ENCODE results near the gene ULBP1. TPM values are rescaled to one million over a fixed set of nuclear protein-coding genes. Genes with fewer than 3 reads are reported as not detected.
"Not testable (repeated sequence)": the region's sequence is repeated elsewhere in the genome, so short reads cannot be mapped to it uniquely, and the experiment has no call there.

Gene ULBP1
- total and polyA plus RNA-seq, 11 donors: 0.10 to 0.52 (median 0.25) TPM

DNA sequence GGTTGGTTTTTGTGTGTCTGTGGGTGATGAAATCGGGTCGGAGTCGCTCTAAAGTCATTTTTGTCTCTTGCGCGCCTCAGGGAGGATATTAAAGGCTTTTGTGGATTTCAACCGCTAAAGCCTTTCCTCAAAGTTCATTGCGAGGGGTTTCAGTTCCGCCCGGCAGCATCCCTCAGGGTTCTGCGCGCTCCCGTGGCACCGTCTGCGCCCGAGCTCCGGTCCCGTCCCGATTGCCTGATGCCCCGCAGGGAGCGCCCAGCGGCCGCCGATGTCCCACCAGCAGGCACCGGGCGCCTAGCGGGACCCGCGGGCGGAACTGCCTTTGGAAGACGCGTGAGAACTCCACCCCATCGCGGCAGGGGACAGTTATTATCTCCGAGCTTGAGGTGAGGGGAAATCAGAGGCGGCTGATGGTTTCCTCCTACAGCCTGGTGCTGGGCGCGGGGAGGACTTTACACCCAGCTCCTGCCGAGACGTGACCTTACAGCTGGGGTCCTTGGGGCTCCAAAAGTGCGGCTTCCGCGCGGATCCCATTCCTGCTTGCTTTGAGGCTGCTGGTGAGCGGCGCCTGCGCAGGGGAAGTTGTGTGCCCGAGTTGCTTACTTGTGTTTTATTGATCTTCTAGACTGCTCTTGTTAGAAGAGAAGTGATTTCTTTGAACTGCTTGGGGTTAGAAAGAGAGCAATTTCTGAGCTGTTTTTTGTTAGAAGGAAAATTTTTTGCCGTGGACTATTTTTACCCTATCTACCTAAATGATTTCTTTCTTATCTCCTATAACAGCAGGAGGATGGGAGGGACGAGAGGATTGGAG lies 27.1 kb downstream of the ULBP1 start:
- Histone ChIP-seq H3K9me3 (peaks cover 0 to 15% (median 5%) of the 10 kb centered on the region in 12 donors), H3K36me3 (no peaks in the 10 kb centered on the region), H3K4me1 (peaks cover 3 to 18% (median 12%) of the 10 kb centered on the region in 12 donors), H3K27me3 (peaks cover 45 to 100% (median 97%) of the 10 kb centered on the region in 9 donors), H3K4me3 (peak overlapping the region in 9 of 12 donors; percentile 1 to 43 (median 22)), H3K27ac (no peak overlapping the region)
- intact Hi-C loops (cut with DNase I): no loop called here
- TF ChIP-seq, protein P1, sequence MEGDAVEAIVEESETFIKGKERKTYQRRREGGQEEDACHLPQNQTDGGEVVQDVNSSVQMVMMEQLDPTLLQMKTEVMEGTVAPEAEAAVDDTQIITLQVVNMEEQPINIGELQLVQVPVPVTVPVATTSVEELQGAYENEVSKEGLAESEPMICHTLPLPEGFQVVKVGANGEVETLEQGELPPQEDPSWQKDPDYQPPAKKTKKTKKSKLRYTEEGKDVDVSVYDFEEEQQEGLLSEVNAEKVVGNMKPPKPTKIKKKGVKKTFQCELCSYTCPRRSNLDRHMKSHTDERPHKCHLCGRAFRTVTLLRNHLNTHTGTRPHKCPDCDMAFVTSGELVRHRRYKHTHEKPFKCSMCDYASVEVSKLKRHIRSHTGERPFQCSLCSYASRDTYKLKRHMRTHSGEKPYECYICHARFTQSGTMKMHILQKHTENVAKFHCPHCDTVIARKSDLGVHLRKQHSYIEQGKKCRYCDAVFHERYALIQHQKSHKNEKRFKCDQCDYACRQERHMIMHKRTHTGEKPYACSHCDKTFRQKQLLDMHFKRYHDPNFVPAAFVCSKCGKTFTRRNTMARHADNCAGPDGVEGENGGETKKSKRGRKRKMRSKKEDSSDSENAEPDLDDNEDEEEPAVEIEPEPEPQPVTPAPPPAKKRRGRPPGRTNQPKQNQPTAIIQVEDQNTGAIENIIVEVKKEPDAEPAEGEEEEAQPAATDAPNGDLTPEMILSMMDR (IDR thresholded peaks at IDR 0.05): no peak
- no peak for TF ChIP-seq POLR2A (IDR thresholded peaks at IDR 0.05)
- ATAC-seq: no peak
- no peak for DNase-seq
- 1 to 2% (median 1%) methylated on average over 23 to 49 of the region's 49 CpGs for WGBS, 4 donors

DNA sequence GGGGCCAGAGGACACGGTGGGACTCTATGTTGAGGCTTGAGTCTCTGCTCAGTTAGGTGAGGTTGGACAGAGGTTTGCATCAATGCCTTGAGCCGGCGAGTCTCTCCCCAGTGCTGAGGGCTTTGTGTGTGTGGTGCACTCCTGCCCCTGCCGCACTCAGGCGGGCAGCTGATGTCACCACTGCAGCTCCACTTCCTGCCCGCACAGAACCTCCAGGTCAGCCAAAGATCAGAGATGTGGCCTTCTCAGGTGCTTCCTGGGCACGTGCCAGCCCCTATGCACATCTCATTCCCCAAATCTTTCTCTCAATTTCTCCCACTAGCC lies 27.7 kb downstream of the ULBP1 start:
- ATAC-seq; H3K27ac ChIP-seq; H3K4me3 ChIP-seq; intact Hi-C loops (cut with DNase I); DNase-seq; H3K36me3 ChIP-seq: not testable (repeated sequence)
- WGBS, 4 donors: 1 to 5% (median 2%) methylated on average over 6 to 7 of the region's 7 CpGs
- Histone ChIP-seq H3K9me3 (peaks cover 0 to 15% (median 5%) of the 10 kb centered on the region in 12 donors), H3K4me1 (peaks cover 3 to 18% (median 12%) of the 10 kb centered on the region in 12 donors), H3K27me3 (peaks cover 45 to 100% (median 96%) of the 10 kb centered on the region in 9 donors)

DNA sequence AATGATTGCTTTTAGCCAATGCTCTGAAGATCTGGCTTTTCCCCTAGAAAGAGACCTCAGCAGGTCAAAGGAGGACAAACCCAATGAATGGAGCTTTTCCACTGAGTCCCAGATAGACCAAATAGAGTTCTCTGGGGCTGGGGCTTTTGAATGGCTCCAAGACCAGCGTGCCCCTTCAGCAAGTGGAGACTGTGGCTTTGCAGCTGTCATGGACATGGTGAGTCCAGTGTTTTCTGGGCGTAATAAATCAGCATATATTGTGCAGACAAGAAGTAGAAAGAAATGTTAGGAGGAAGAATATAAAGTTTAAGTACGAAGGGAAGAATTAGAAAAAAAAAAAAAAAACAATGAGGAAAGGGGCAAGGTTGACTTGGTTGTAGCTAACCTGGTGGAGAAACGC lies 28.1 kb downstream of the ULBP1 start:
- TF ChIP-seq POLR2A (IDR thresholded peaks at IDR 0.05): no peak
- TF ChIP-seq, protein P1 (IDR thresholded peaks at IDR 0.05): no peak
- DNase-seq (no peak), ATAC-seq (no peak)
- Histone ChIP-seq H3K27ac (no peak overlapping the region), H3K4me1 (peaks cover 3 to 18% (median 12%) of the 10 kb centered on the region in 12 donors), H3K4me3 (no peak overlapping the region), H3K36me3 (no peaks in the 10 kb centered on the region), H3K27me3 (peaks cover 43 to 100% (median 94%) of the 10 kb centered on the region in 9 donors), H3K9me3 (peaks cover 0 to 15% (median 5%) of the 10 kb centered on the region in 12 donors)
- intact Hi-C loops (cut with DNase I): no loop called here
- WGBS, 4 donors: 39 to 63% (median 46%) methylated on average over 4 of the region's 4 CpGs

DNA sequence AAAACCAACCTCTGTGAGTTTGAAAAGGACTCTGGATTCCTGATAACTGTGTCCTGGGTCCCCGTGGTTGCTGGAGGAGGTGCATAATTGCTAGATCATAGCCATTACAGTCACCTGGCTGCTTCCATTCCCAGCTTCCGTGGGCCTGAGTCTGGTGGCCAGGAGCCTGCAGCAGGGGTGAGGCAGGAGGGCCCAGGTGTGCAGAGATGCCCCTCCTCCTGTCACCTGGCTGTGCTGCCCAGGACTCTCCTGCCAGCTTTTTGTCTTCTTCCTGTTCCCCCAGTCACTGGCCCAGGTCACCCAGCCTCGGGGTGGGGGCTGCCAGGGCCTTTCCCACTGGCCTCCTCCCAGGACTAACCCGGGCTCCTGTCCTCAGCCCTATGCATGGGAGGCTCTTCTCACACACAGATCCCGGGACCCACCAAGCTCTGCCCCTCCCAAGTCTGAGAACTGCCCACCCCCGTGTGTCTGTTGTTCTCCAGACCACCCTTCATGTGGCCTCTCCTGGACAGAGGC lies 31.6 kb downstream of the ULBP1 start:
- H3K4me3 ChIP-seq: no peak overlapping the region
- no peak overlapping the region for H3K27ac ChIP-seq
- H3K9me3 ChIP-seq: no peaks in the 10 kb centered on the region
- no peak for ATAC-seq
- no peak for DNase-seq
- H3K4me1 ChIP-seq: peaks cover under 1 to 12% (median 8%) of the 10 kb centered on the region in 12 donors
- intact Hi-C loops (cut with DNase I): no loop called here
- no peaks in the 10 kb centered on the region for H3K36me3 ChIP-seq
- WGBS, 4 donors: 67 to 75% (median 70%) methylated on average over 6 of the region's 6 CpGs
- H3K27me3 ChIP-seq: peaks cover 21 to 87% (median 64%) of the 10 kb centered on the region in 9 donors
- TF ChIP-seq, protein P1 (IDR thresholded peaks at IDR 0.05): no peak
- TF ChIP-seq POLR2A (IDR thresholded peaks at IDR 0.05): no peak
